GM13977 (cell line): ENCODE data around the gene LAMTOR2.

Experiments
- DNase-seq: peaks from one replicate; pipeline ENCODE4 v3.0.0; 2012; ENCODE audit warnings: low spot score
- CTCF ChIP-seq: IDR thresholded peaks from 2 replicates; pipeline ENCODE4 v1.5.1; 2012; ENCODE audit warnings: mild to moderate bottlenecking, control low read depth; ENCODE audit not compliant: insufficient read depth; ENCODE audit errors: extremely low read depth, missing control alignments
- in situ Hi-C: fragments of 300-500 bp; cut with MboI; formaldehyde crosslinking; loops from one replicate; pipeline ENCODE4 v1.12.0; 2022; ENCODE audit warnings: low sequenced_read_pairs, low pct_unique_long_range_greater_than_20kb, mixed read lengths, inconsistent platforms; ENCODE audit not compliant: unreplicated experiment

Gene LAMTOR2

DNA sequence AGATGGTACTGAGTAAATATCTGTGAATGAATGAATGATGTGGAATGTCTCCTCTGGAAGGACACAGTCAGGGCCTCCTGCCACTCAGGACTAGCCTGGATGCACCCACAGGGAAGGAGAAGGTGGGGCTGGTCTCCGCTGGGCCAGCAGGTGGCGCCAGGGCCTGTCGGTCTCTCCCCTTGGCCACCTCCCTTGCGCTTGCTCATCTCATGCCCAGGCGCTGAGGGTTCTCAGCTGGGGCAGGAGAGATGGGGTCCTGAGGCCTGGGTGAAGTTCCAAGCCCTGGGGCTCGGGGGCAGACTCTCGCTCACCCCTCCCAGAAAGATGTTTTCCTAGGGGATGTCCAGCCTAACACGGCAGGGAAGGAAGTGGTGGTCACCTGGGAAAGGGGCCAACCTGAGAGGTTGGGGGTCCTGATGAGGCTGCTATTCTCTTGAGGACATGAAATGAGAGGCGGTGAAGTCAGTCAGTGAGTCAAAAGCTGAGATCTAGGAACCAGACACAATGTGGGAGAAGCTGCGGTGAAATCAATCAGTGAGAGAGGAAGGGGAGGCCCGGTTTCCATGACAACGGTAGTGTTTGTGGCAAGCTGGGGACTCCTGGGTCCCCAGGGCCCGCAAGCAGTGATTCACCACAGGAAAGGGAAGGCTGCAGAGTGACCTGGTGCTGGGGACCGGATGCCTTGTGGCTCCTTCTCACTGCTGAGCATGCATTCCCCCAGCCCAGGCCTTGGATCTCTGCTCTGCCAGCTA is 42.2 kb downstream of the LAMTOR2 start:
- TF ChIP-seq CTCF, result peak; percentile 98
- in situ Hi-C loops, result loop anchor here (10.0 kb wide), 1 partner anchor 218 kb away; no protein-coding TSS in a partner anchor
- DNase-seq, result peak; percentile 85

DNA sequence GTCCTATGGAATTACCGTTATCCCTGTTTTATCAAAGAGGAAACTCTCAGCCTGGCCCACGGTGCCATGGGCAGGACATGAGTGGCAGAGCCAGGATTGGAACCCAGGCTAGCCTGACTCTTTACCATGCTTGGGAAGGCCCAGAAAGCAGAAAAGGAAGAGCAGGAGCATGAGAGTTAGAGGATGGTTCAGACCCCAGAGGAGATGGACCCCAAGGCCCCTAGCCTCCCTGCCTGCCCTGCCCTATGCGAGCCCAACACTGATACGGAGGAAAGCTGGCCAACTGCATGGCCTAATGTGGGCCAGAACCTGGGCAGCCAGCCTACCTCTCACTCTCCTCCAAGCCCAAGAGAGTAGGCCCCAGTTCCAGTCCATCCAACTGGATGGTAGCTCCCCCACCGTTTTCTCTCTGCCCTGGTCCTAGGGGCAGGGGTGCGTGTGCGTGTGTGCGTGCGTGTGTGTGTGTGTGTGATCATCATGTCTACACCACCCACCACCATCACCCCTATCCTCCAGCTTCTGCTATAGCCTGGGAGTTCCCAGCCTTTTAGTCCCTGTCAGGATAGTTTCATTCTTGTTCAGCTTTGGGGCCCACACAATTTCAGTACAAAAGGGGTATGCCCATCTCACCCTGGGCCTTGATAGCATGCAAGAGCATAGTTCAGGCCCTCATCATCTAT is 43.1 kb downstream of the LAMTOR2 start:
- no peak for TF ChIP-seq CTCF
- no peak for DNase-seq
- in situ Hi-C loops, result loop anchor here (10.0 kb wide), 1 partner anchor 217 kb away; no protein-coding TSS in a partner anchor

- TF ChIP-seq CTCF, result no peak
- DNase-seq, result no peak
- in situ Hi-C loops, result loop anchor here (10.0 kb wide), 1 partner anchor 216 kb away; no protein-coding TSS in a partner anchor
Observed at GRCh38 chr1:156098784-156099183, 44.2 kb downstream of the LAMTOR2 start.

DNA sequence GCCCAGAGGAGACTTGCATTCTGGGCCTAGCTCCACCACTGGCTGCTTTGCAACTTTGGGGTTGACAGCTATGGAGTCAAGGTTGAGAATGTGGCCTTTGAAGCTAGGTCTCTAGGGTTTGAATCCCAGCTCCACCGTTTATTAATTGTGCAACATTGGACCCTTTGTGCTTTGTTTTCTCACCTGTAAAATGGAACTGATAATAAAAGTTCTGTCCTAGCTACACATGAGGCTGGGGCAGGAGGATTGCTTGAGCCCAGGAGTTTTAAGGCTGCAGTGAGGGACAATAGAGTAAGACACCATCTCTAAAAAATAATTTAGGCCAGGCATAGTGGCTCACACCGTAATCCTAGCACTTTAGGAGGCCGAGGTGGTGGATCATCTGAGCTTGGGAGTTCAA is 44.7 kb downstream of the LAMTOR2 start:
- in situ Hi-C loops, result loop anchor here (10.0 kb wide), 1 partner anchor 216 kb away; no protein-coding TSS in a partner anchor
- DNase-seq, result no peak
- no peak for TF ChIP-seq CTCF

GRCh38 chr1:156100205-156100995 is 45.8 kb downstream of the LAMTOR2 start:
- no peak for TF ChIP-seq CTCF
- no peak for DNase-seq
- in situ Hi-C loops, result no loop called here

GRCh38 chr1:156101880-156102279 is 47.3 kb downstream of the LAMTOR2 start:
- in situ Hi-C loops, result no loop called here
- no peak for TF ChIP-seq CTCF
- no peak for DNase-seq
